ENCODE measurements around the gene TRIM2.

DNA sequence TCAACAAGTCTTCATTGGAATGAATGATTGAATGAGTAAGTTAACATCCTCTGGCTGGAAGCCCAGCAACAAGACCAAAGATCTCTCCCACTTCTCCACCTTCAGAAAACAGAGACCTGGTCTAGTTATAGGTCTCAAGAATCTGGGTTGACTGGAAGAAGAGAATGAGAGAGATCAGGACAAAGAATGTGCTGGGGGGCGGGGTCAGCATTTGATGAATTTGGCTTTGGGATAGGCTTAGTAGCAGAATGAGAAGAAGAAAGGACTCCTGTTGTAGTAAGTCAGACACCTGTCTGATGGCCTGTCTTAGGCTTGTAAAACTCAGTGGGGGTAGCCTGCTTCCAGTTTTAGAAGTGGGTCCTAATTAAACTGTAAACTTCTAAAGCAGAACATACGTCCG is 51.0 kb downstream of the TRIM2 start:
- TF ChIP-seq POLR2AphosphoS5 (IDR thresholded peaks at IDR 0.05) (no peak), POLR2A (IDR thresholded peaks at IDR 0.05) (no peak), EP300 (IDR thresholded peaks at IDR 0.05) (no peak)
- TF ChIP-seq, protein P1, sequence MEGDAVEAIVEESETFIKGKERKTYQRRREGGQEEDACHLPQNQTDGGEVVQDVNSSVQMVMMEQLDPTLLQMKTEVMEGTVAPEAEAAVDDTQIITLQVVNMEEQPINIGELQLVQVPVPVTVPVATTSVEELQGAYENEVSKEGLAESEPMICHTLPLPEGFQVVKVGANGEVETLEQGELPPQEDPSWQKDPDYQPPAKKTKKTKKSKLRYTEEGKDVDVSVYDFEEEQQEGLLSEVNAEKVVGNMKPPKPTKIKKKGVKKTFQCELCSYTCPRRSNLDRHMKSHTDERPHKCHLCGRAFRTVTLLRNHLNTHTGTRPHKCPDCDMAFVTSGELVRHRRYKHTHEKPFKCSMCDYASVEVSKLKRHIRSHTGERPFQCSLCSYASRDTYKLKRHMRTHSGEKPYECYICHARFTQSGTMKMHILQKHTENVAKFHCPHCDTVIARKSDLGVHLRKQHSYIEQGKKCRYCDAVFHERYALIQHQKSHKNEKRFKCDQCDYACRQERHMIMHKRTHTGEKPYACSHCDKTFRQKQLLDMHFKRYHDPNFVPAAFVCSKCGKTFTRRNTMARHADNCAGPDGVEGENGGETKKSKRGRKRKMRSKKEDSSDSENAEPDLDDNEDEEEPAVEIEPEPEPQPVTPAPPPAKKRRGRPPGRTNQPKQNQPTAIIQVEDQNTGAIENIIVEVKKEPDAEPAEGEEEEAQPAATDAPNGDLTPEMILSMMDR (IDR thresholded peaks at IDR 0.05) = no peak

Measured in upper lobe of left lung (tissue), 4 donors.